MCF 10A (cell line): Measurements from ENCODE around the gene TEX19. TPM values are rescaled to one million over a fixed set of nuclear protein-coding genes. Genes with fewer than 3 reads are reported as not detected.

ENCODE experiments used
- BruUV-seq: library from RNA; stranded (reverse); fragments of 400-500 nt; replicated peaks from 2 replicates; lab custom pipeline; 2021; lab: Mats Ljungman, UMichigan
- CTCF ChIA-PET: fragments of 300-600 bp; sonication (Branson Sonifier 250); formaldehyde crosslinking; extraction: SDS; loops from one replicate; lab custom pipeline; 2021; ENCODE audit warnings: antibody characterized with exemption, inconsistent platforms; lab: Yijun Ruan, JAX
- POLR2A ChIA-PET: fragments of 300-600, 350-650 bp; sonication (Branson Sonifier 250); formaldehyde crosslinking; extraction: SDS; loops from one replicate; lab custom pipeline; 2020; ENCODE audit warnings: antibody characterized with exemption, inconsistent platforms; lab: Yijun Ruan, JAX
- DNase-seq: peaks from one replicate; pipeline ENCODE4 v3.0.0-alpha.2; 2018; ENCODE audit not compliant: unreplicated experiment
- H3K27ac Mint-ChIP-seq: one replicate; pipeline ENCODE4 v1.8.0; 2022; ENCODE audit warnings: mild to moderate bottlenecking, low read depth, mixed read lengths; ENCODE audit not compliant: unreplicated experiment
- H3K27me3 Mint-ChIP-seq: one replicate; pipeline ENCODE4 v1.8.0; 2022; ENCODE audit warnings: mixed read lengths; ENCODE audit not compliant: insufficient read depth, unreplicated experiment
- H3K36me3 Mint-ChIP-seq: one replicate; pipeline ENCODE4 v1.8.0; 2022; ENCODE audit warnings: mild to moderate bottlenecking, moderate library complexity, mixed read lengths; ENCODE audit not compliant: insufficient read depth, unreplicated experiment
- H3K4me1 Mint-ChIP-seq: one replicate; pipeline ENCODE4 v1.8.0; 2022; ENCODE audit warnings: mixed read lengths; ENCODE audit not compliant: insufficient read depth, unreplicated experiment
- H3K4me3 Mint-ChIP-seq: one replicate; pipeline ENCODE4 v1.8.0; 2022; ENCODE audit warnings: mild to moderate bottlenecking, moderate library complexity, mixed read lengths; ENCODE audit not compliant: unreplicated experiment
- H3K9me3 Mint-ChIP-seq: one replicate; pipeline ENCODE4 v1.8.0; 2022; ENCODE audit warnings: mixed read lengths; ENCODE audit not compliant: unreplicated experiment
- CTCF ChIP-seq: fragments of 200-600 bp; IDR thresholded peaks from one replicate; pipeline ENCODE4 v1.8.0; 2022; ENCODE audit warnings: antibody characterized with exemption, mild to moderate bottlenecking; ENCODE audit not compliant: unreplicated experiment
- intact Hi-C: fragments of 100-400 bp; cut with micrococcal nuclease; formaldehyde crosslinking; loops from 2 replicates; pipeline ENCODE4 v1.14.1; 2022
- total RNA-seq: library from RNA; stranded (reverse); gene quantifications from 2 replicates; pipeline ENCODE4 v1.2.3, GENCODE V29; 2022

The TEX19 gene
- total RNA-seq, 1 experiment from 2014 or later = not detected

DNA sequence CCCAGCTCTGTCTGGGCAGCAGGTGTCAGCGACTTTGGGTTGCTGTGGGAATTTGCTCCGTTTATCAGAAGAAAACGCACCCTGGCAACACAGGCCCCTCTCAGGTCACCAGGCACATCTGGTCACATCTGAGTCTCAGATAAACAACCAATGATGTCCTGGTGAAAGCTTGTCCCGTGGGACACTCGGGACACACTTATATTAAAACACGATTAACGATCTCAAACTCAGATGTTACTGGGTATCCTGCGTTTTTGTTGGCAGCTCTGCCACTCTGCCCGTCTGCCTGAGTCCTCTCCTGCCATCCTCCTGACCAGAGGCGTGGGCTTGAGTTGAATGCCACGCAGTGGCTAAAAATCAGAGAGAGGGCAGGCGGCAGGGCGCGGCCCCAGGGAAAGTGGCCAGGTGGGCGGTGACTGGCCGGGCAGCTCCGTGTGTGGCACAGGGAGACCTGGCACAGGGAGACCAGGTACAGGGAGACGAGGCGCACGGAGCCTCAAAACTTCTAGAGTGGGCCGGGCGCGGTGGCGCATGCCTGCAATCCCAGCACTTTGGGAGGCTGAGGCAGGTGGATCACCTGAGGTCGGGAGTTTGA, 27.6 kb upstream of the TEX19 start:
- Mint-ChIP-seq H3K27me3 (no peaks in the 10 kb centered on the region), H3K9me3 (no peaks in the 10 kb centered on the region), H3K27ac (no peak overlapping the region), H3K4me3 (peak overlapping the region; percentile 85), H3K36me3 (peaks cover 6% of the 10 kb centered on the region), H3K4me1 (peaks cover 16% of the 10 kb centered on the region)
- no peak for DNase-seq
- CTCF ChIA-PET = interaction anchor here (0.6 kb wide), 1 partner anchor 199 kb away, joined by 3 read pairs; no protein-coding TSS in a partner anchor
- POLR2A ChIA-PET = interaction anchor here (1.4 to 4.7 kb wide), 4 partner anchors 13 to 50 kb away, joined by 3 to 88 read pairs (median 6); no protein-coding TSS in a partner anchor
- no TSS peak for BruUV-seq
- TF ChIP-seq CTCF = no peak
- intact Hi-C loops = no loop called here

- Mint-ChIP-seq H3K4me1 (peaks cover 16% of the 10 kb centered on the region), H3K4me3 (peak overlapping the region; percentile 85)
- BruUV-seq = no TSS peak
These were observed 26.3 kb upstream of the TEX19 start for GRCh38 chr17:82332669-82333278.

GRCh38 chr17:82333279-82334171, 25.5 kb upstream of the TEX19 start, which contains the start of gene SECTM1:
SECTM1 (minus strand) TSS chr17:82333766; CDS start chr17:82327240, 6,526 bp downstream.
- POLR2A ChIA-PET = interaction anchor here (0.5 to 4.7 kb wide), 27 partner anchors 8 to 419 kb away, joined by 3 to 88 read pairs (median 4); partner anchors contain the start of gene FOXK2
- intact Hi-C loops = no loop called here
- no TSS peak for BruUV-seq

More at GRCh38 chr17:82332669-82333278, 26.3 kb upstream of the TEX19 start:
- Mint-ChIP-seq H3K36me3 (peaks cover 6% of the 10 kb centered on the region), H3K27ac (peak overlapping the region; percentile 85), H3K27me3 (no peaks in the 10 kb centered on the region), H3K9me3 (no peaks in the 10 kb centered on the region)
- TF ChIP-seq CTCF = no peak
- POLR2A ChIA-PET = interaction anchor here (0.5 to 4.7 kb wide), 25 partner anchors 9 to 420 kb away, joined by 3 to 88 read pairs (median 4); partner anchors contain the start of gene FOXK2
- peak; percentile 68 for DNase-seq
- intact Hi-C loops = no loop called here
- CTCF ChIA-PET = interaction anchor here (0.8 to 1.4 kb wide), 2 partner anchors 28 to 31 kb away, joined by 3 to 6 read pairs; no protein-coding TSS in a partner anchor

More at GRCh38 chr17:82333279-82334171, 25.5 kb upstream of the TEX19 start, which contains the start of gene SECTM1:
- no peaks in the 10 kb centered on the region for H3K27me3 Mint-ChIP-seq
- H3K4me3 Mint-ChIP-seq = peak within 1 kb of the TSS; percentile 85
- peaks cover 20% of the 10 kb centered on the region for H3K4me1 Mint-ChIP-seq
- peaks cover 6% of the 10 kb centered on the region for H3K36me3 Mint-ChIP-seq
- H3K9me3 Mint-ChIP-seq = no peaks in the 10 kb centered on the region
- TF ChIP-seq CTCF = no peak
- CTCF ChIA-PET = interaction anchor here (0.6 to 1.4 kb wide), 3 partner anchors 29 to 45 kb away, joined by 3 to 6 read pairs (median 3); no protein-coding TSS in a partner anchor
- peak within 1 kb of the TSS; percentile 85 for H3K27ac Mint-ChIP-seq
- DNase-seq = peak; percentile 66
